ENCODE data around the gene E2F3. TPM values are rescaled to one million over a fixed set of nuclear protein-coding genes. Genes with fewer than 3 reads are reported as not detected.

E2F3 gene
- polyA plus RNA-seq, 3 donors, result 7.5 to 14.6 (median 8.9) TPM

DNA sequence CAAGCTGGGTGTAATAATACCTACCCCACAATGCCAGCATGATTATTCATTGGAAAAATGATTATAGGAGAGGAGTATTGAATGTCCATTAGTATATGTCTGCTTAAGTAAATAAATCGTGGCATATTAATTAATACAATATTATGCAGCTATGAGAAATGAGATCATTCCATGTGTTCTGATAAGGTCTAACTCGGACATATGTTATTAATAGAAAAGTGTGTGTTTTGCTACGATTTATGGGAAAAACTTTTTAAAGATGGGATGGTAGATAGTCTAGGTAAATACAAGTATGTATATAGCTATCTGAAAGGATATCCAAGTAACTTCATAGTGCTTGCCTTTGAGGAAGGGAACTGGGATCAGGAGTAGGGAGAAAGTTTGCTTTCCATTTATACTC, 71.1 kb downstream of the E2F3 start:
- H3K9me3 ChIP-seq (replicated peaks in 1 of 2; ENCODE audit: control insufficient read depth in 1 of 2, insufficient read depth in 1 of 2, low read length in 2 of 2), result no peaks in the 10 kb centered on the region
- H3K4me2 ChIP-seq (replicated peaks; ENCODE audit: extremely low read depth, low read length, poor library complexity, severe bottlenecking), result no peak overlapping the region
- H3K4me1 ChIP-seq (ENCODE audit: control insufficient read depth in 1 of 2, insufficient read depth in 2 of 2, low read length in 2 of 2), result peaks cover 18 to 22% of the 10 kb centered on the region in 2 donors
- H3K36me3 ChIP-seq (replicated peaks in 1 of 2; ENCODE audit: control insufficient read depth in 1 of 2, insufficient read depth in 2 of 2, low read length in 2 of 2), result peaks cover 4 to 25% of the 10 kb centered on the region in 2 donors
- Mint-ChIP-seq H3K4me3 (no peak overlapping the region), H3K27ac (no peak overlapping the region), H3K4me1 (peaks cover 36% of the 10 kb centered on the region), H3K9me3 (no peaks in the 10 kb centered on the region), H3K27me3 (ENCODE audit: low read depth in 3 of 3) (peaks cover 0 to 3% (median 1%) of the 10 kb centered on the region in 3 donors), H3K36me3 (peaks cover 13 to 31% of the 10 kb centered on the region in 2 donors)
- no CpG with 5 or more reads among the region's 3 CpGs for WGBS (ENCODE audit: insufficient coverage)
- H4K20me1 ChIP-seq (ENCODE audit: insufficient read depth, low read length), result peaks cover 87% of the 10 kb centered on the region
- H3K9ac ChIP-seq (ENCODE audit: insufficient read depth, low read length, poor library complexity, severe bottlenecking), result no peak overlapping the region
- H2AFZ ChIP-seq (ENCODE audit: insufficient read depth, low read depth, low read length, poor library complexity, severe bottlenecking), result no peak overlapping the region
- no peaks in the 10 kb centered on the region for H3K27me3 ChIP-seq (ENCODE audit: control insufficient read depth in 2 of 2, insufficient read depth in 2 of 2, low read length in 2 of 2)
- H3K27ac ChIP-seq (ENCODE audit: low read depth in 1 of 2, low read length in 2 of 2), result no peak overlapping the region
- DNase-seq, result no peak
- H3K79me2 ChIP-seq (ENCODE audit: insufficient read depth, low read length), result peaks cover 100% of the 10 kb centered on the region
- no peak overlapping the region for H3K4me3 ChIP-seq (replicated peaks in 1 of 3; ENCODE audit: low read depth in 2 of 3, low read length in 3 of 3)
- TF ChIP-seq, protein P1, sequence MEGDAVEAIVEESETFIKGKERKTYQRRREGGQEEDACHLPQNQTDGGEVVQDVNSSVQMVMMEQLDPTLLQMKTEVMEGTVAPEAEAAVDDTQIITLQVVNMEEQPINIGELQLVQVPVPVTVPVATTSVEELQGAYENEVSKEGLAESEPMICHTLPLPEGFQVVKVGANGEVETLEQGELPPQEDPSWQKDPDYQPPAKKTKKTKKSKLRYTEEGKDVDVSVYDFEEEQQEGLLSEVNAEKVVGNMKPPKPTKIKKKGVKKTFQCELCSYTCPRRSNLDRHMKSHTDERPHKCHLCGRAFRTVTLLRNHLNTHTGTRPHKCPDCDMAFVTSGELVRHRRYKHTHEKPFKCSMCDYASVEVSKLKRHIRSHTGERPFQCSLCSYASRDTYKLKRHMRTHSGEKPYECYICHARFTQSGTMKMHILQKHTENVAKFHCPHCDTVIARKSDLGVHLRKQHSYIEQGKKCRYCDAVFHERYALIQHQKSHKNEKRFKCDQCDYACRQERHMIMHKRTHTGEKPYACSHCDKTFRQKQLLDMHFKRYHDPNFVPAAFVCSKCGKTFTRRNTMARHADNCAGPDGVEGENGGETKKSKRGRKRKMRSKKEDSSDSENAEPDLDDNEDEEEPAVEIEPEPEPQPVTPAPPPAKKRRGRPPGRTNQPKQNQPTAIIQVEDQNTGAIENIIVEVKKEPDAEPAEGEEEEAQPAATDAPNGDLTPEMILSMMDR (IDR thresholded peaks at IDR 0.05), result no peak
- intact Hi-C loops (cut with micrococcal nuclease), result no loop called here

DNA sequence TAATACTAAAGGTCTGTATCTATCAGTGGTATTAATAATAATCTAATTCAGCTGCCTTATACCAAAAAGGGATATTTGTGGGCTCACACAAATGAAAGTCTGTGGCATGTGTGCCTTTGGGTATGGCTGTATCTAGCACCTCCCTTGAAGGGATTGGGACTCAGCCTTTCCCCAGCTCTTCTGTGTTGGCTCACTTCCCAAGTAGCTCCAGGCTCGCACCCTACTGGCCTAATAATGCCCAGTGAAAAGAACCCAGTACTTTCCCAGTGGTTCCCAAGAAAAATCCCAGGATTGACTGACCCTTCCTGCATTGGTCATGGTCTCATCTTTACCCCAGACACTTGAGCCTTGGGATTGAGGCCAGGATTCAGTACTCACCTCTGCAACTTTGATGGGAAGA, 71.8 kb downstream of the E2F3 start:
- Mint-ChIP-seq H3K4me3 (no peak overlapping the region), H3K9me3 (no peaks in the 10 kb centered on the region), H3K4me1 (peaks cover 33% of the 10 kb centered on the region), H3K36me3 (peaks cover 10 to 27% of the 10 kb centered on the region in 2 donors), H3K27ac (peak overlapping the region in 5 of 7 donors; percentile 40 to 69 (median 58)), H3K27me3 (ENCODE audit: low read depth in 3 of 3) (peaks cover 0 to 3% (median 1%) of the 10 kb centered on the region in 3 donors)
- TF ChIP-seq, protein P1 (IDR thresholded peaks at IDR 0.05), result no peak
- Histone ChIP-seq H3K4me1 (ENCODE audit: control insufficient read depth in 1 of 2, insufficient read depth in 2 of 2, low read length in 2 of 2) (peaks cover 18 to 22% of the 10 kb centered on the region in 2 donors), H3K27ac (ENCODE audit: low read depth in 1 of 2, low read length in 2 of 2) (peak overlapping the region in 1 of 2 donors; percentile 75), H3K79me2 (ENCODE audit: insufficient read depth, low read length) (peaks cover 100% of the 10 kb centered on the region), H3K4me2 (replicated peaks; ENCODE audit: extremely low read depth, low read length, poor library complexity, severe bottlenecking) (no peak overlapping the region), H2AFZ (ENCODE audit: insufficient read depth, low read depth, low read length, poor library complexity, severe bottlenecking) (no peak overlapping the region), H4K20me1 (ENCODE audit: insufficient read depth, low read length) (peaks cover 79% of the 10 kb centered on the region), H3K4me3 (replicated peaks in 1 of 3; ENCODE audit: low read depth in 2 of 3, low read length in 3 of 3) (no peak overlapping the region), H3K9ac (ENCODE audit: insufficient read depth, low read length, poor library complexity, severe bottlenecking) (no peak overlapping the region), H3K27me3 (ENCODE audit: control insufficient read depth in 2 of 2, insufficient read depth in 2 of 2, low read length in 2 of 2) (no peaks in the 10 kb centered on the region), H3K9me3 (replicated peaks in 1 of 2; ENCODE audit: control insufficient read depth in 1 of 2, insufficient read depth in 1 of 2, low read length in 2 of 2) (no peaks in the 10 kb centered on the region), H3K36me3 (replicated peaks in 1 of 2; ENCODE audit: control insufficient read depth in 1 of 2, insufficient read depth in 2 of 2, low read length in 2 of 2) (peaks cover 1 to 17% of the 10 kb centered on the region in 2 donors)
- intact Hi-C loops (cut with micrococcal nuclease), result no loop called here
- DNase-seq, result no peak
- 82% methylated on average over 1 of the region's 1 CpG for WGBS (ENCODE audit: insufficient coverage)

Measured in CD14-positive monocyte (primary cell).